ENCODE measurements around the gene HNRNPUL1. TPM values are rescaled to one million over a fixed set of nuclear protein-coding genes. Genes with fewer than 3 reads are reported as not detected.

The HNRNPUL1 gene
- total and polyA plus RNA-seq, 10 of the 15 experiments (the other 5 are each of a cell fraction or from before 2014, with no cell fraction given) = 11.1 to 276 (median 117) TPM

DNA sequence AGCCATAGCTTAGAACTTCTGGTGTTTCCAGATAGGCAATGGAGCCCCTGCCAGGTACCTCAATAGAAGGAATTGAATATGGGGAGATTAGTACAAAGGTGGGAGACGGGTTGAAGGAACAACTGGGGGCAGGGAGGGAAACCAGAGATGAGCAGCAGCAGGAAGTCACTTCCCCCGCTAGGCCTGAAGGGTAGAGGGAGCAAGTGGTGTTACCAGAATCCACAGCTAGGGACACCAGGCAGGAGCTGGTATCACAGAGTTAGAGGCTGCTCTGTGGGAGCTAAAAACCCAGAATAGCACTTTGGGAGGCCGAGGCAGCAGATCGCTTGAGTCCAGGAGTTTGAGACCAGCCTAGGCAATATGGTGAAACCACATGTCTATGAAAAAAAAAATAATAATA is 15.3 kb upstream of the HNRNPUL1 start (continued):
- TF ChIP-seq BCL3 (IDR thresholded peaks at IDR 0.05; ENCODE audit: borderline replicate concordance, insufficient read depth, low read depth, low read length, poor library complexity, severe bottlenecking) = no peak
- TF ChIP-seq MTA2 (IDR thresholded peaks at IDR 0.05; ENCODE audit: low read depth) = no peak
- no peak for TF ChIP-seq ZZZ3 (IDR thresholded peaks at IDR 0.05; ENCODE audit: control insufficient read depth, insufficient read length, low read depth)

GRCh38 chr19:41249707-41250423 is 14.3 kb upstream of the HNRNPUL1 start:
- DNase-seq (ENCODE audit: low read depth, low spot score) (no peak), FAIRE-seq (no peak), ATAC-seq (no peak)
- H3K9ac ChIP-seq (ENCODE audit: control insufficient read depth, insufficient read depth, low read length) = no peak overlapping the region
- H3K27ac ChIP-seq (ENCODE audit: control insufficient read depth, insufficient read depth) = no peak overlapping the region
- no peak overlapping the region for H3K4me3 ChIP-seq
- H3K4me1 ChIP-seq (ENCODE audit: control insufficient read depth, insufficient read depth, low read length) = no peaks in the 10 kb centered on the region
- no peaks in the 10 kb centered on the region for H3K36me3 ChIP-seq (ENCODE audit: control insufficient read depth in 2 of 2, insufficient read depth in 2 of 2, low read length in 1 of 2)
- H4K20me1 ChIP-seq (ENCODE audit: control insufficient read depth, insufficient read depth) = no peaks in the 10 kb centered on the region
- H2AFZ ChIP-seq (ENCODE audit: control insufficient read depth, low read depth, low read length) = no peak overlapping the region
- no peak for TF ChIP-seq HCFC1 (IDR thresholded peaks at IDR 0.05; ENCODE audit: low read length)
- no peak for TF ChIP-seq RELA (IDR thresholded peaks at IDR 0.05; ENCODE audit: borderline replicate concordance, partially characterized antibody)
- TF ChIP-seq SUPT20H (IDR thresholded peaks at IDR 0.05; ENCODE audit: borderline replicate concordance, control insufficient read depth, low read depth, low read length) = no peak
- TF ChIP-seq MTA2 (IDR thresholded peaks at IDR 0.05; ENCODE audit: low read depth) = no peak
- TF ChIP-seq TBL1XR1 (IDR thresholded peaks at IDR 0.05; ENCODE audit: low read depth, low read length) = no peak
- TF ChIP-seq, protein P1, sequence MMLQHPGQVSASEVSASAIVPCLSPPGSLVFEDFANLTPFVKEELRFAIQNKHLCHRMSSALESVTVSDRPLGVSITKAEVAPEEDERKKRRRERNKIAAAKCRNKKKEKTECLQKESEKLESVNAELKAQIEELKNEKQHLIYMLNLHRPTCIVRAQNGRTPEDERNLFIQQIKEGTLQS (IDR thresholded peaks at IDR 0.05; ENCODE audit: borderline replicate concordance, extremely low read depth, low read depth, low read length) = no peak
- no peak for TF ChIP-seq SMAD5 (IDR thresholded peaks at IDR 0.05; ENCODE audit: low read depth)
- no peak for TF ChIP-seq EP300 (IDR thresholded peaks at IDR 0.05; ENCODE audit: borderline replicate concordance in 1 of 2, control insufficient read depth in 1 of 2, low read depth in 2 of 2, low read length in 2 of 2)
- TF ChIP-seq SP1 (IDR thresholded peaks at IDR 0.05; ENCODE audit: low read depth, low read length) = no peak
- TF ChIP-seq TAF1 (IDR thresholded peaks at IDR 0.05; ENCODE audit: borderline replicate concordance, low read depth, low read length) = no peak
- TF ChIP-seq CREM (IDR thresholded peaks at IDR 0.05; ENCODE audit: low read depth) = no peak
- ChIA-PET POLR2A (interaction anchor here (0.7 kb wide), 1 partner anchor 14 kb away, joined by 3 read pairs; no protein-coding TSS in a partner anchor), SMC1A (ENCODE audit: uncharacterized antibody, unreplicated experiment) (no interaction called here), RAD21 (ENCODE audit: unreplicated experiment) (no interaction called here), CTCF (interaction anchor here (0.5 kb wide), 1 partner anchor 46 kb away, joined by 3 read pairs; no protein-coding TSS in a partner anchor)
- intact Hi-C loops (cut with micrococcal nuclease; ENCODE audit: unreplicated experiment) = no loop called here
- peaks cover 0 to 1% of the 10 kb centered on the region in 2 experiments; a peak in 1 of 4 replicates for H3K27me3 ChIP-seq (replicated peaks in 1 of 2; ENCODE audit: control insufficient read depth in 2 of 2, insufficient read depth in 2 of 2, low read length in 1 of 2)
- BruUV-seq (replicated peaks) = no TSS peak
- no peaks in the 10 kb centered on the region for H3K9me3 ChIP-seq (replicated peaks; ENCODE audit: control insufficient read depth, insufficient read depth, low read length)
- H3K4me2 ChIP-seq (ENCODE audit: control insufficient read depth, insufficient read depth) = no peak overlapping the region
- in situ Hi-C loops (cut with MboI) = no loop called here
- H3K79me2 ChIP-seq (ENCODE audit: control insufficient read depth, insufficient read depth, low read length) = no peaks in the 10 kb centered on the region
- WGBS (ENCODE audit: insufficient coverage, insufficient replicate concordance, low lambda C conversion rate, missing lambda C conversion rate) = 51% methylated on average over 8 of the region's 9 CpGs
